HCT116 (cell line): ENCODE results near the gene CDON. TPM values are rescaled to one million over a fixed set of nuclear protein-coding genes. Genes with fewer than 3 reads are reported as not detected.

Source experiments
- ATAC-seq: fragments of 200-7000 bp; cut with Tn5 transposase; 2 replicates; pipeline ENCODE4 v1.9.1; 2020; ENCODE audit warnings: mild to moderate bottlenecking, moderate library complexity
- BruUV-seq: library from RNA; stranded (reverse); fragments of 400-500 nt; replicated peaks from 2 replicates; lab custom pipeline; 2021; lab: Mats Ljungman, UMichigan
- CTCF ChIA-PET: fragments of 300-600 bp; sonication (Branson Sonifier 250); formaldehyde crosslinking; loops from one replicate; lab custom pipeline; 2021; ENCODE audit warnings: antibody characterized with exemption; lab: Charles Lee
- POLR2A ChIA-PET: fragments of 300-600, 350-600 bp; sonication (Branson Sonifier 250); formaldehyde crosslinking; loops from one replicate; lab custom pipeline; 2021; ENCODE audit warnings: antibody characterized with exemption; lab: Charles Lee
- RAD21 ChIA-PET, 2 experiments: fragments of 300-600 bp; sonication (Branson Sonifier 250); formaldehyde crosslinking; loops; one replicate each; lab custom pipeline; 2023; ENCODE audit warnings: low total read pairs in 2 of 2; ENCODE audit not compliant: uncharacterized antibody in 2 of 2, unreplicated experiment in 2 of 2, low non-redundant PET in 1 of 2; lab: Charles Lee
- DNase-seq: peaks from one replicate; pipeline ENCODE4 v3.0.0-alpha.2; 2010; ENCODE audit warnings: low read depth, low spot score
- H2AFZ ChIP-seq: fragments of 200-600 bp; shearing (Covaris generic), sonication (generic); 2 replicates; pipeline ENCODE4 v1.6.1; 2017; ENCODE audit warnings: low read depth, mixed run types, mixed read lengths, antibody characterized with exemption, low read length; ENCODE audit not compliant: poor library complexity, severe bottlenecking
- H3K27ac ChIP-seq: 2 replicates; pipeline ENCODE4 v1.5.1; 2012; ENCODE audit warnings: low read depth, low read length
- H3K27me3 ChIP-seq: fragments of 200-600 bp; sonication (generic); 2 replicates; pipeline ENCODE4 v1.6.1; 2016; ENCODE audit warnings: mixed run types, low read length, mixed read lengths; ENCODE audit not compliant: insufficient read depth
- H3K36me3 ChIP-seq, 2 experiments: fragments of 200-500 bp in 1 of 2; fragments of 200-600 bp in 1 of 2; sonication (Bioruptor generic) in 1 of 2; sonication (generic) in 1 of 2; 2 replicates each; pipeline versions ENCODE4 v1.5.1 to v1.6.1; 2014 to 2016; ENCODE audit warnings: low read length in 2 of 2, inconsistent platforms in 1 of 2, mixed read lengths in 1 of 2, mixed run types in 1 of 2; ENCODE audit not compliant: insufficient read depth in 2 of 2, control insufficient read depth in 1 of 2
- H3K4me1 ChIP-seq, 2 experiments: fragments of 200-600 bp in 1 of 2; sonication (generic) in 1 of 2; 2 replicates each; pipeline versions ENCODE4 v1.5.1 to v1.6.1; 2012 to 2017; ENCODE audit warnings: low read length in 2 of 2, inconsistent platforms in 1 of 2, mild to moderate bottlenecking in 1 of 2, mixed read lengths in 1 of 2, mixed run types in 1 of 2, moderate library complexity in 1 of 2; ENCODE audit not compliant: insufficient read depth in 2 of 2, control insufficient read depth in 1 of 2
- H3K4me2 ChIP-seq: fragments of 200-600 bp; sonication (generic); 2 replicates; pipeline ENCODE4 v1.6.1; 2017; ENCODE audit warnings: mixed run types, low read length, mixed read lengths
- H3K4me3 ChIP-seq, 2 experiments: fragments of 200-600 bp in 1 of 2; sonication (generic) in 1 of 2; replicated peaks in 1 of 2; 2 replicates each; pipeline ENCODE4 v1.5.1; 2011 to 2016; ENCODE audit warnings: low read length in 2 of 2, control low read depth in 1 of 2, low read depth in 1 of 2, mild to moderate bottlenecking in 1 of 2, mixed read lengths in 1 of 2, mixed run types in 1 of 2
- H3K79me2 ChIP-seq: fragments of 200-600 bp; sonication (generic); 2 replicates; pipeline ENCODE4 v1.6.1; 2017; ENCODE audit warnings: mild to moderate bottlenecking, mixed run types, low read length, moderate library complexity, mixed read lengths; ENCODE audit not compliant: insufficient read depth
- H3K9ac ChIP-seq: fragments of 200-600 bp; sonication (generic); 2 replicates; pipeline ENCODE4 v1.6.1; 2016; ENCODE audit warnings: low read length, mixed read lengths
- H3K9me2 ChIP-seq: fragments of 200-600 bp; sonication (generic), shearing (Covaris generic); 2 replicates; pipeline ENCODE4 v1.6.1; 2017; ENCODE audit warnings: mixed run types, mild to moderate bottlenecking, moderate library complexity; ENCODE audit not compliant: insufficient read depth
- H3K9me3 ChIP-seq, 2 experiments: fragments of 200-500 bp in 1 of 2; fragments of 200-600 bp in 1 of 2; sonication (Bioruptor generic) in 1 of 2; sonication (generic) in 1 of 2; 2 replicates each; pipeline ENCODE4 v1.6.1; 2014 to 2017; ENCODE audit warnings: low read length in 2 of 2, mixed read lengths in 2 of 2, inconsistent platforms in 1 of 2, low read depth in 1 of 2, mild to moderate bottlenecking in 1 of 2, mixed run types in 1 of 2, moderate library complexity in 1 of 2; ENCODE audit not compliant: control insufficient read depth in 1 of 2, insufficient read depth in 1 of 2
- H4K20me1 ChIP-seq: fragments of 200-600 bp; sonication (generic), shearing (Covaris generic); 2 replicates; pipeline ENCODE4 v1.6.1; 2017; ENCODE audit warnings: mixed run types, mild to moderate bottlenecking, moderate library complexity; ENCODE audit not compliant: insufficient read depth
- ATF3 ChIP-seq: IDR thresholded peaks from 2 replicates; pipeline ENCODE4 v1.6.1; 2012
- CBX3 ChIP-seq: IDR thresholded peaks from 2 replicates; pipeline ENCODE4 v1.6.1; 2012; ENCODE audit warnings: low read depth
- CTCF ChIP-seq, 3 experiments: fragments of 200-600 bp in 1 of 3; sonication (generic) in 1 of 3; IDR thresholded peaks in 2 of 3; conservative IDR thresholded peaks in 1 of 3; 2 replicates each; pipeline ENCODE4 v1.5.1; 2012 to 2017; ENCODE audit warnings: low read depth in 2 of 3, low read length in 2 of 3, antibody characterized with exemption in 1 of 3, borderline replicate concordance in 1 of 3, control low read depth in 1 of 3, mild to moderate bottlenecking in 1 of 3, mixed read lengths in 1 of 3, mixed run types in 1 of 3, moderate library complexity in 1 of 3; ENCODE audit not compliant: insufficient read depth in 1 of 3
- EGR1 ChIP-seq: IDR thresholded peaks from 2 replicates; pipeline ENCODE4 v1.6.1; 2012; ENCODE audit warnings: low read depth
- ELF1 ChIP-seq: IDR thresholded peaks from 2 replicates; pipeline ENCODE4 v1.6.1; 2012; ENCODE audit warnings: low read depth, borderline replicate concordance
- EZH2 ChIP-seq: fragments of 200-600 bp; sonication (generic); IDR thresholded peaks from 2 replicates; pipeline ENCODE4 v1.6.1; 2017; ENCODE audit warnings: antibody characterized with exemption, mixed run types
- EZH2phosphoT487 ChIP-seq: fragments of 200-600 bp; IDR thresholded peaks from 2 replicates; pipeline ENCODE4 v1.6.1; 2018; ENCODE audit warnings: antibody characterized with exemption, borderline replicate concordance
- FOSL1 ChIP-seq: IDR thresholded peaks from 2 replicates; pipeline ENCODE4 v1.6.1; 2012; ENCODE audit warnings: low read depth
- MAX ChIP-seq: IDR thresholded peaks from 2 replicates; pipeline ENCODE4 v1.6.1; 2012
- POLR2A ChIP-seq: IDR thresholded peaks from 2 replicates; pipeline ENCODE4 v1.7.0; 2011; ENCODE audit warnings: borderline replicate concordance; ENCODE audit not compliant: insufficient read depth, insufficient read length; ENCODE audit errors: extremely low read depth
- RAD21 ChIP-seq: IDR thresholded peaks from 2 replicates; pipeline ENCODE4 v1.6.1; 2012; ENCODE audit warnings: low read depth, mild to moderate bottlenecking
- REST ChIP-seq: IDR thresholded peaks from 2 replicates; pipeline ENCODE4 v1.6.1; 2012; ENCODE audit warnings: low read depth
- SIN3A ChIP-seq: IDR thresholded peaks from 2 replicates; pipeline ENCODE4 v1.6.1; 2012; ENCODE audit warnings: low read depth
- SP1 ChIP-seq: IDR thresholded peaks from 2 replicates; pipeline ENCODE4 v1.6.1; 2012; ENCODE audit warnings: low read depth
- SRF ChIP-seq: IDR thresholded peaks from 2 replicates; pipeline ENCODE4 v1.6.1; 2012; ENCODE audit warnings: low read depth
- TCF7L2 ChIP-seq: IDR thresholded peaks from 2 replicates; pipeline ENCODE4 v1.7.0; 2011; ENCODE audit warnings: borderline replicate concordance, inconsistent platforms; ENCODE audit not compliant: insufficient read depth, insufficient read length; ENCODE audit errors: extremely low read depth
- YY1 ChIP-seq: IDR thresholded peaks from 2 replicates; pipeline ENCODE4 v1.6.1; 2011; ENCODE audit warnings: low read length, low read depth, moderate library complexity, mild to moderate bottlenecking; ENCODE audit not compliant: insufficient replicate concordance; ENCODE audit errors: extremely low read depth
- ZBTB33 ChIP-seq: IDR thresholded peaks from 2 replicates; pipeline ENCODE4 v1.6.1; 2011; ENCODE audit warnings: mild to moderate bottlenecking, low read length, moderate library complexity; ENCODE audit not compliant: insufficient replicate concordance; ENCODE audit errors: extremely low read depth
- ZFX ChIP-seq: fragments of 450-650 bp; IDR thresholded peaks from 2 replicates; pipeline ENCODE4 v1.6.1; 2017
- intact Hi-C: fragments of 100-400 bp; cut with micrococcal nuclease; formaldehyde crosslinking; loops from 2 replicates; pipeline ENCODE4 v1.10.0; 2022
- total RNA-seq: library from RNA; stranded (reverse); gene quantifications from one replicate; pipeline ENCODE4 v1.2.1, GENCODE V29; 2021; ENCODE audit not compliant: unreplicated experiment

CDON gene
- total RNA-seq, 1 experiment from 2014 or later = 16.9 TPM

- TF ChIP-seq TCF7L2 (no peak), ATF3 (no peak), ZBTB33 (no peak), CBX3 (no peak), SP1 (no peak), SRF (no peak), EGR1 (no peak), ELF1 (no peak), EZH2phosphoT487 (no peak), ZFX (no peak), CTCF (IDR thresholded peaks at IDR 0.05 in 2 of 3, conservative IDR thresholded peaks at IDR 0.05 in 1 of 3; ENCODE audit: borderline replicate concordance in 1 of 3, insufficient read depth in 1 of 3, low read depth in 2 of 3, low read length in 2 of 3) (no peak), YY1 (no peak), RAD21 (no peak), MAX (no peak), EZH2 (no peak), SIN3A (no peak), FOSL1 (no peak), POLR2A (no peak), REST (no peak)
- H3K4me1 ChIP-seq = peaks cover 0 to 12% of the 10 kb centered on the region in 2 experiments; a peak in 2 of 4 replicates
- H3K9ac ChIP-seq = no peak overlapping the region
- H3K4me2 ChIP-seq = peak overlapping the region; percentile 49
- peak overlapping the region; percentile 35 for H2AFZ ChIP-seq
- RAD21 ChIA-PET = no interaction called here
- H3K79me2 ChIP-seq = no peaks in the 10 kb centered on the region
- H3K27me3 ChIP-seq = no peaks in the 10 kb centered on the region
- H3K9me2 ChIP-seq = no peaks in the 10 kb centered on the region
- no peaks in the 10 kb centered on the region for H3K9me3 ChIP-seq
- 0 out of 4 replicates have a peak overlapping the region, but pooled peaks of 1 of the 2 experiments have one; percentile 16 for H3K4me3 ChIP-seq
- no TSS peak for BruUV-seq
- no peaks in the 10 kb centered on the region for H4K20me1 ChIP-seq
- H3K36me3 ChIP-seq = no peaks in the 10 kb centered on the region
- peak; percentile 48 for ATAC-seq
- H3K27ac ChIP-seq = no peak overlapping the region
- DNase-seq = no peak
- CTCF ChIA-PET = interaction anchor here (1.9 kb wide), 1 partner anchor 256 kb away, joined by 5 read pairs; no protein-coding TSS in a partner anchor
- intact Hi-C loops = no loop called here
- POLR2A ChIA-PET = no interaction called here
These were observed 124.2 kb downstream of the CDON start for GRCh38 chr11:125938418-125938817.
